Measurements from ENCODE around the gene PYDC1.
"Not testable (repeated sequence)": the region's sequence is repeated elsewhere in the genome, so short reads cannot be mapped to it uniquely, and the experiment has no call there.

PYDC1 gene

DNA sequence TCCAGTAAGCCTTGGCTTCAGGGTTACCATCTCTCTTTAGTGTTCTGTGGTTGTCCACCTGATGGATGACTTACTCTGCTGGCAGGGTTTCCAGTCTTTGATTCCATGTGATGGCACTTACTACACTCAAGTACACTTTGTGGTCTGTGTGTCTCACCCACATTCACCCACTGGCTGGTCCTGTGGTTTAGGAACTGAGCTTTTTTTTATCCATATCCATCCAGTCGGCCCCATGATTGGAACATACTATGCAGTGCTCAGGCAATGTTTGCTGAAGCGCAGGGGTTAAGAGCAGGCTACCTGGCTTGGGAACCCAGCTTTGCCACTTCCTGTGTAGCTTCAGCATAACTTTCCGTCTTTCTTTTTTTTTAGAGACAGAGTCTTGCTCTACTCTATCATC is 39.8 kb downstream of the PYDC1 start:
- no peak for DNase-seq

- not testable (repeated sequence) for DNase-seq
Measured at GRCh38 chr16:31170048-31170447, 46.9 kb downstream of the PYDC1 start.

DNA sequence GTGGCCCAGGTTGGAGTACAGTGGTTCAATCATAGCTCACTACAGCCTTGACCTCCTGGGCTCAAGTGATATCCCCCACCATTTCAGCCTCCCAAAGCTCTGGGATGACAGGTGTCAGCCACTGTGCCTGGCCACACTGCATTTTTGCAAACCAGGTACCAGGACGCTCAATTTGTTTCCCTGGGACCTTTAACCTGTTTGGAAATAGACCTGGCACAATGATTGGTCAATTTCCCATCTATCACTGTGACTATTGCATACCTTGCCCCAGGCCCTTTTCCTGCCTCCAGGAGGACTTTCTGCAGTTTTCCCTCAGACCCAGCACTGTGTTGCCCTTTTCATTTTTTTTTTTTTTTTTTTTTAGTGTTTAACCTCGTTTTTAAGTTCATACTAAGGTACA is 48.1 kb downstream of the PYDC1 start:
- no peak for DNase-seq

DNA sequence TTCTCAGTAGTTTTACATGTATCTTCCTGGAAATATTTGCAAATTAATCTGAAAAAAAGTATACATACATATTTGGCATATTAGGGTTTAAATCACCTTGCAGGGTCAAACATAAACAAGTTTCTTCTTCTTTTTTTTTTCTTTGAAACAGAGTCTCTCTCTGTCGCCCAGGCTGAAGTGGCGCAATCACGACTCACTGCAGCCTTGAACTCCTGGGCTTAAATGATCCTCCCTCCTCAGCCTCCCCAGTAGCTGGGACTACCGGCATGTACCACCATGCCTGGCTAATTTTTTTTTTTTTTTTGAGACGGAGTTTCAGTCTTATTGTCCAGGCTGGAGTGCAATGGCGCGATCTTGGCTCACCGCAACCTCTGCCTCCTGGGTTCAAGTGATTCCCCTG is 49.6 kb downstream of the PYDC1 start:
- DNase-seq: no peak
